Stimulated activated CD8-positive, alpha-beta memory T cell treated with anti-CD3 and anti-CD28 coated beads, Interleukin-4, amount 100 ng/mL, for 4 hours (primary cell): ENCODE data around the gene TRIML1.

Experiments
- DNase-seq, 2 donors: peaks; one replicate each; pipeline ENCODE4 v3.0.0-alpha.2; 2020; ENCODE audit warnings: low read depth in 2 of 2, low spot score in 1 of 2

The TRIML1 gene

GRCh38 chr4:188139141-188139540, at the start of gene TRIML1:
Gene TRIML1, plus strand, starts transcription at chr4:188139441. Its CDS starts 118 bp downstream, at chr4:188139559.
- DNase-seq = no peak

GRCh38 chr4:188092824-188093223, 46.4 kb upstream of the TRIML1 start:
- DNase-seq = no peak

- no peak for DNase-seq
Observed at GRCh38 chr4:188106454-188106853, 32.8 kb upstream of the TRIML1 start.

GRCh38 chr4:188107931-188108843, 31.1 kb upstream of the TRIML1 start:
- DNase-seq = no peak

- no peak for DNase-seq
Observed at GRCh38 chr4:188109157-188109755, 30.0 kb upstream of the TRIML1 start, which contains the start of gene TRIML2. Gene TRIML2, minus strand, starts transcription at chr4:188109603. Its CDS starts 4,235 bp downstream, at chr4:188105368.

- no peak for DNase-seq
Observed at GRCh38 chr4:188110036-188110435, 29.2 kb upstream of the TRIML1 start.

GRCh38 chr4:188110741-188111471, 28.3 kb upstream of the TRIML1 start:
- no peak for DNase-seq

- no peak for DNase-seq
Observed at GRCh38 chr4:188111955-188112354, 27.3 kb upstream of the TRIML1 start.

GRCh38 chr4:188113156-188113555, 26.1 kb upstream of the TRIML1 start:
- DNase-seq = no peak

- no peak for DNase-seq
Observed at GRCh38 chr4:188117631-188118324, 21.5 kb upstream of the TRIML1 start.

- DNase-seq = no peak
Observed at GRCh38 chr4:188121530-188121929, 17.7 kb upstream of the TRIML1 start.

- no peak for DNase-seq
Observed at GRCh38 chr4:188127214-188127874, 11.9 kb upstream of the TRIML1 start.

- DNase-seq = no peak
Observed at GRCh38 chr4:188130355-188130754, 8.9 kb upstream of the TRIML1 start.

- no peak for DNase-seq
Observed at GRCh38 chr4:188132232-188132631, 7.0 kb upstream of the TRIML1 start.

GRCh38 chr4:188138227-188138626, 1.0 kb upstream of the TRIML1 start:
- no peak for DNase-seq

GRCh38 chr4:188139671-188140070, 430 bp downstream of the TRIML1 start:
- DNase-seq = no peak

GRCh38 chr4:188143731-188144130, 4.5 kb downstream of the TRIML1 start:
- no peak for DNase-seq

GRCh38 chr4:188145601-188146000, 6.4 kb downstream of the TRIML1 start:
- no peak for DNase-seq

GRCh38 chr4:188146618-188147017, 7.4 kb downstream of the TRIML1 start:
- DNase-seq = no peak

GRCh38 chr4:188147176-188147575, 7.9 kb downstream of the TRIML1 start:
- DNase-seq = no peak

- DNase-seq = no peak
Observed at GRCh38 chr4:188147776-188148175, 8.5 kb downstream of the TRIML1 start.
